Liver (tissue), 2 donors: ENCODE measurements around the gene SPRR2B.

Source experiments
- TF ChIP-seq, protein P1 (sequence below): fragments of 150-350 bp; IDR thresholded peaks from 2 replicates; pipeline ENCODE4 v1.5.1; 2017; ENCODE audit warnings: improper control_type of control experiment, low read depth, low read length; ENCODE audit not compliant: missing input control
- TF ChIP-seq, protein P2 (sequence below): IDR thresholded peaks from 2 replicates; pipeline ENCODE4 v1.6.1; 2016; ENCODE audit warnings: antibody characterized with exemption, mild to moderate bottlenecking
- donor health status: healthy.

- TF ChIP-seq, protein P1, sequence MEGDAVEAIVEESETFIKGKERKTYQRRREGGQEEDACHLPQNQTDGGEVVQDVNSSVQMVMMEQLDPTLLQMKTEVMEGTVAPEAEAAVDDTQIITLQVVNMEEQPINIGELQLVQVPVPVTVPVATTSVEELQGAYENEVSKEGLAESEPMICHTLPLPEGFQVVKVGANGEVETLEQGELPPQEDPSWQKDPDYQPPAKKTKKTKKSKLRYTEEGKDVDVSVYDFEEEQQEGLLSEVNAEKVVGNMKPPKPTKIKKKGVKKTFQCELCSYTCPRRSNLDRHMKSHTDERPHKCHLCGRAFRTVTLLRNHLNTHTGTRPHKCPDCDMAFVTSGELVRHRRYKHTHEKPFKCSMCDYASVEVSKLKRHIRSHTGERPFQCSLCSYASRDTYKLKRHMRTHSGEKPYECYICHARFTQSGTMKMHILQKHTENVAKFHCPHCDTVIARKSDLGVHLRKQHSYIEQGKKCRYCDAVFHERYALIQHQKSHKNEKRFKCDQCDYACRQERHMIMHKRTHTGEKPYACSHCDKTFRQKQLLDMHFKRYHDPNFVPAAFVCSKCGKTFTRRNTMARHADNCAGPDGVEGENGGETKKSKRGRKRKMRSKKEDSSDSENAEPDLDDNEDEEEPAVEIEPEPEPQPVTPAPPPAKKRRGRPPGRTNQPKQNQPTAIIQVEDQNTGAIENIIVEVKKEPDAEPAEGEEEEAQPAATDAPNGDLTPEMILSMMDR, result no peak
- TF ChIP-seq, protein P2, sequence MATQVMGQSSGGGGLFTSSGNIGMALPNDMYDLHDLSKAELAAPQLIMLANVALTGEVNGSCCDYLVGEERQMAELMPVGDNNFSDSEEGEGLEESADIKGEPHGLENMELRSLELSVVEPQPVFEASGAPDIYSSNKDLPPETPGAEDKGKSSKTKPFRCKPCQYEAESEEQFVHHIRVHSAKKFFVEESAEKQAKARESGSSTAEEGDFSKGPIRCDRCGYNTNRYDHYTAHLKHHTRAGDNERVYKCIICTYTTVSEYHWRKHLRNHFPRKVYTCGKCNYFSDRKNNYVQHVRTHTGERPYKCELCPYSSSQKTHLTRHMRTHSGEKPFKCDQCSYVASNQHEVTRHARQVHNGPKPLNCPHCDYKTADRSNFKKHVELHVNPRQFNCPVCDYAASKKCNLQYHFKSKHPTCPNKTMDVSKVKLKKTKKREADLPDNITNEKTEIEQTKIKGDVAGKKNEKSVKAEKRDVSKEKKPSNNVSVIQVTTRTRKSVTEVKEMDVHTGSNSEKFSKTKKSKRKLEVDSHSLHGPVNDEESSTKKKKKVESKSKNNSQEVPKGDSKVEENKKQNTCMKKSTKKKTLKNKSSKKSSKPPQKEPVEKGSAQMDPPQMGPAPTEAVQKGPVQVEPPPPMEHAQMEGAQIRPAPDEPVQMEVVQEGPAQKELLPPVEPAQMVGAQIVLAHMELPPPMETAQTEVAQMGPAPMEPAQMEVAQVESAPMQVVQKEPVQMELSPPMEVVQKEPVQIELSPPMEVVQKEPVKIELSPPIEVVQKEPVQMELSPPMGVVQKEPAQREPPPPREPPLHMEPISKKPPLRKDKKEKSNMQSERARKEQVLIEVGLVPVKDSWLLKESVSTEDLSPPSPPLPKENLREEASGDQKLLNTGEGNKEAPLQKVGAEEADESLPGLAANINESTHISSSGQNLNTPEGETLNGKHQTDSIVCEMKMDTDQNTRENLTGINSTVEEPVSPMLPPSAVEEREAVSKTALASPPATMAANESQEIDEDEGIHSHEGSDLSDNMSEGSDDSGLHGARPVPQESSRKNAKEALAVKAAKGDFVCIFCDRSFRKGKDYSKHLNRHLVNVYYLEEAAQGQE, result no peak
Measured at GRCh38 chr1:153094426-153094825, 23.0 kb upstream of the SPRR2B start, which contains the start of gene SPRR2E.
